PFSK-1 (cell line): ENCODE measurements around the gene CENPC.

Source experiments
- FOXP2 ChIP-seq: optimal IDR thresholded peaks from 2 replicates; pipeline ENCODE3; 2011; ENCODE audit warnings: borderline replicate concordance, control low read depth, inconsistent platforms; ENCODE audit not compliant: insufficient read depth; ENCODE audit errors: extremely low read length, extremely low read depth
- POLR2AphosphoS5 ChIP-seq: IDR thresholded peaks from 2 replicates; pipeline ENCODE4 v1.6.1; 2012; ENCODE audit warnings: low read depth, mild to moderate bottlenecking, control low read depth, low read length, moderate library complexity
- SIN3A ChIP-seq: IDR thresholded peaks from 2 replicates; pipeline ENCODE4 v1.6.1; 2012; ENCODE audit warnings: mild to moderate bottlenecking, low read length, moderate library complexity, borderline replicate concordance; ENCODE audit not compliant: insufficient read depth
- TAF1 ChIP-seq: IDR thresholded peaks from 2 replicates; pipeline ENCODE4 v1.6.1; 2012; ENCODE audit warnings: low read length, control low read depth, borderline replicate concordance; ENCODE audit not compliant: insufficient read depth
- TF ChIP-seq, protein P1 (sequence below), 2 experiments: IDR thresholded peaks; 2 replicates each; pipeline versions ENCODE4 v1.6.1 to v1.8.0; 2011 to 2012; ENCODE audit warnings: low read depth in 2 of 2, low read length in 2 of 2, control low read depth in 1 of 2, inconsistent platforms in 1 of 2, mild to moderate bottlenecking in 1 of 2, moderate library complexity in 1 of 2; ENCODE audit not compliant: insufficient read depth in 1 of 2

CENPC gene

DNA sequence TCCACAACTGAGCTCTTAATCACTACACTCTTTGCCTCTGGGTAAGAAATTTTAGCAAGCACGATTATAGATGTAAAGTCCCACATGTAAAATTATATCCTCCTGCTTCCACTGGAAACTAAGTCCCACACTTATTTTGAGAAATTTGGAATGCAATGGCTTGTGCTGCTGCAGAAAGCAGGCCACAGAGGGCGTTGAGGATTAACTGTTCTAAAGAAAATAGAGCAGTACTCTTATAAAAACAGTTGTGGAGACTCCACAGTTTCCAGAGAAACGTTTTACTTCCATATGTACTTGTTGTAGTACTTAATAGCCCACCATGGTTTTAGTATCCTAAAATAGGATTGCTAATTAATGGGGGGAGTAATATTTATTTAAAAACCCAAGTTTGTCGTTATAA is 1.7 kb upstream of the CENPC start:
- TF ChIP-seq, protein P1, sequence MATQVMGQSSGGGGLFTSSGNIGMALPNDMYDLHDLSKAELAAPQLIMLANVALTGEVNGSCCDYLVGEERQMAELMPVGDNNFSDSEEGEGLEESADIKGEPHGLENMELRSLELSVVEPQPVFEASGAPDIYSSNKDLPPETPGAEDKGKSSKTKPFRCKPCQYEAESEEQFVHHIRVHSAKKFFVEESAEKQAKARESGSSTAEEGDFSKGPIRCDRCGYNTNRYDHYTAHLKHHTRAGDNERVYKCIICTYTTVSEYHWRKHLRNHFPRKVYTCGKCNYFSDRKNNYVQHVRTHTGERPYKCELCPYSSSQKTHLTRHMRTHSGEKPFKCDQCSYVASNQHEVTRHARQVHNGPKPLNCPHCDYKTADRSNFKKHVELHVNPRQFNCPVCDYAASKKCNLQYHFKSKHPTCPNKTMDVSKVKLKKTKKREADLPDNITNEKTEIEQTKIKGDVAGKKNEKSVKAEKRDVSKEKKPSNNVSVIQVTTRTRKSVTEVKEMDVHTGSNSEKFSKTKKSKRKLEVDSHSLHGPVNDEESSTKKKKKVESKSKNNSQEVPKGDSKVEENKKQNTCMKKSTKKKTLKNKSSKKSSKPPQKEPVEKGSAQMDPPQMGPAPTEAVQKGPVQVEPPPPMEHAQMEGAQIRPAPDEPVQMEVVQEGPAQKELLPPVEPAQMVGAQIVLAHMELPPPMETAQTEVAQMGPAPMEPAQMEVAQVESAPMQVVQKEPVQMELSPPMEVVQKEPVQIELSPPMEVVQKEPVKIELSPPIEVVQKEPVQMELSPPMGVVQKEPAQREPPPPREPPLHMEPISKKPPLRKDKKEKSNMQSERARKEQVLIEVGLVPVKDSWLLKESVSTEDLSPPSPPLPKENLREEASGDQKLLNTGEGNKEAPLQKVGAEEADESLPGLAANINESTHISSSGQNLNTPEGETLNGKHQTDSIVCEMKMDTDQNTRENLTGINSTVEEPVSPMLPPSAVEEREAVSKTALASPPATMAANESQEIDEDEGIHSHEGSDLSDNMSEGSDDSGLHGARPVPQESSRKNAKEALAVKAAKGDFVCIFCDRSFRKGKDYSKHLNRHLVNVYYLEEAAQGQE (IDR thresholded peaks at IDR 0.05; ENCODE audit: insufficient read depth in 1 of 2, low read depth in 2 of 2, low read length in 2 of 2): no peak

GRCh38 chr4:67546004-67546356 is 677 bp upstream of the CENPC start:
- TF ChIP-seq, protein P1 (IDR thresholded peaks at IDR 0.05; ENCODE audit: insufficient read depth in 1 of 2, low read depth in 2 of 2, low read length in 2 of 2): no peak
- TF ChIP-seq TAF1: no peak
- TF ChIP-seq FOXP2: no peak
- no peak for TF ChIP-seq SIN3A
- no peak for TF ChIP-seq POLR2AphosphoS5

DNA sequence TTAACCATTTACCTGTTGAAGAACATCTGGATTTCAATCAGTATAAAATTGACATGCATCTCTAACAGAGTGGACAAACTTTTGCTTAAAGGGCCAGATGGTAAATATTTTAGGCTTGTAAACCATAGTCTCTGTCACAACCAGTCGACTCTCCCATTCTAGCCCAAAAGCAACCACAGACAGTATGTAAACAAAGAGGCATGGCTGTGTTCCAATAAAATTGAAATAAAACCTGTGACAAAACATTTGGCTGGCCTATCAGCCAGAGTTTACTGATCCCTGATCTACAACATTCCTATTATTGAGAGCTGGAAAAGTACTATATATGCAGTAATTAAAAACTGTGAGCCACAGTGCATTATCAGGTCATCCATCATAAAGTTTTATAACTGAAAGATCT is 3.2 kb downstream of the CENPC start:
- TF ChIP-seq, protein P1 (IDR thresholded peaks at IDR 0.05; ENCODE audit: insufficient read depth in 1 of 2, low read depth in 2 of 2, low read length in 2 of 2): no peak
- TF ChIP-seq FOXP2 (no peak), SIN3A (no peak), TAF1 (no peak), POLR2AphosphoS5 (no peak)

DNA sequence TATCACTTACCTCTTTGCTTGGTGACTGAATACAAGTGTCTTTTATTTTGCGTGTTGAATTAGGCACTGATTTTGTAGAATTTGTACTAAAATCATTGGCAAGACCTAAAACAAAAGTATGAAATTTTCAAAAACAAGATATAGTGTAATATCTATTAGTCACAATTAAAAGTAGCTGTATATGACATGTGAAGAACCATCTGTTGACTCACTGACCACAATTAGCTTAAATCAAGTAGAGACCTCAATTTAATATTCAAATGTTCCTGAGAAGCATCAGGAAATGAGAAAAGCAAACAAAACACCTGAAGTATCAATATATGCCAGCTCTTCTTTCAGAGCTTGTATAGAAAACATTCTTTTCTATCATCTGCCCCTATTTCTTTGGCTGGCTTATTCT is 5.5 kb downstream of the CENPC start:
- TF ChIP-seq SIN3A (no peak), POLR2AphosphoS5 (no peak), TAF1 (no peak), FOXP2 (no peak)
- TF ChIP-seq, protein P1 (IDR thresholded peaks at IDR 0.05; ENCODE audit: insufficient read depth in 1 of 2, low read depth in 2 of 2, low read length in 2 of 2): no peak

DNA sequence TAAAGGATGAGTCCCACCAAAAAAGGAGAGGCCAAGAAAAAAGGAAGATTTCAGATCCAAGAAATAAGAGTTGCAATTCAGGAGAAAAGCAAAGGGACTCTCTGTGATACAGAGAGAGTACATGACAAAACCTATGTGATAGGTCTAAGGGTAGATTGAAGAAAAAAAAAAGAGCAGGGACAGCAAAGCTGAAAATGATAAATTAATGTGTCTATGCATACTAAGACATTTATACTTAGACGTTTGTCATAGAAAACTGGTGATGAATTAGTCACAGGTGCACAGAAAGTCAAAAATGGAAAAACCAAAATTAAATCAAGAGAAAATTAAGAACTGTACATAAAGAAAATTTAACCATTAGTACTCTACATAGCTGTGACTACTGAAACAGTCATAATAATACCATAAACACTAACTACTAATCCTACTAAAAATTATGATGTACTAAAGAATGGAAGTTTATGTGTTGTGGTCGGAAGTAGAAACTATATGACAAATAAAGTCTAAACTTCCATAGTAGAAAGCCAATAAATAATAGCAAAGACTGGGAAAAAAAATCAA is 9.9 kb downstream of the CENPC start:
- TF ChIP-seq, protein P1 (IDR thresholded peaks at IDR 0.05; ENCODE audit: insufficient read depth in 1 of 2, low read depth in 2 of 2, low read length in 2 of 2): no peak
- TF ChIP-seq POLR2AphosphoS5 (no peak), SIN3A (no peak), FOXP2 (no peak), TAF1 (no peak)
